Measurements from ENCODE around the gene WDSUB1.

Gene WDSUB1

DNA sequence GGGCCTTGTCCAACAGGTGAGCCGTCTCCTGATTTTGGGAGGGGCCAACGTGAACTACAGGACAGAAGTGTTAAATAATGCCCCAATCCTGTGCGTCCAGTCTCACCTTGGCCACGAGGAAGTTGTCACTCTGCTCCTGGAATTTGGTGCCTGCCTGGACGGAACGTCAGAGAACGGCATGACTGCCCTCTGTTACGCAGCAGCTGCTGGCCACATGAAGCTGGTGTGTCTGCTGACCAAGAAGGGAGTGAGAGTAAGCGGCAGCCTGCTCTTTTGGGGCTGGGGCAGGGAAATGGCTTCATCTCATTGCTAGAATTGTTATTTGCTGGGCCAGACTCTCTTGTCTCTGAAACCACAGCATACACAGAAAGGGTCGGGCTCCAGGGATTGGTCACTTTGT, 92.3 kb downstream of the WDSUB1 start:
- DNase-seq, result no peak

DNA sequence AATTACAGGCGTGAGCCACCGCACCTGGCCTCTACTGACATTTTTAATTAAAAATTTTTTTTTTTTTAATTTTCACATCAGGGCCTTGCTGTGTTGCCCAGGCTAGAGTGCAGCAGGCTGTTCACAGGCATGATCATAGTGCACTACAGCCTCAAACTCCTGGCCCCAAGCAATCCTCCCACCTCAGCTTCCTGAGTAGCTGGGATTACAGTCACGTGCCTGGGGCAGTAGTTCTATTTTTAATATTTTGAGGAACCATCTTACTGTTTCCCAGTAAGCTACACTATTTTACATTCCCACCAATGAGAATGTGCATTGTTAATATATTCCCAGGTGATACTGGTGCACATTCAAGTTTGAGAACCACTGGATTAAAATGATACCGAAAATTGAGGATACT, 92.7 kb downstream of the WDSUB1 start:
- DNase-seq, result no peak

- DNase-seq, result no peak
These were observed 94.1 kb downstream of the WDSUB1 start for GRCh38 chr2:159192371-159192918.

DNA sequence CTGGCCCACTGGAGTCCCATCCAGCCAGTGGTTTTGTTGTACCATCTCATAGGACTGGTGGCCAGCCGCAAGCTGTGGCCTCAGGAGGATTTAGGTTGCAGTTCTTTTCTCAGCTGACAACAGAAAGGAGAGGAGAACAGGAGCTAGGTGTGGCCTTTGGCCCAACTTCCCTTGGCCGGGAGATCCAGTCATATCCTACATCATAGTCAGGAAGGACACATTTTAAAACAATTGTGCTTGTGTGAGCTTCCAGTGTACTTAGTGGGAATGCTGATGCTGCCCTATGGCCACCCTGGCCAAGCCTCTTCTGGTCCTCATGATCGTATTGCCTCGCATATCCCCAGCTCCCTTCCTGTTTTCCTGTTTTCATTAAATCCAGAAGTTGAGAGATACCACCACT, 98.1 kb downstream of the WDSUB1 start:
- DNase-seq, result no peak

DNA sequence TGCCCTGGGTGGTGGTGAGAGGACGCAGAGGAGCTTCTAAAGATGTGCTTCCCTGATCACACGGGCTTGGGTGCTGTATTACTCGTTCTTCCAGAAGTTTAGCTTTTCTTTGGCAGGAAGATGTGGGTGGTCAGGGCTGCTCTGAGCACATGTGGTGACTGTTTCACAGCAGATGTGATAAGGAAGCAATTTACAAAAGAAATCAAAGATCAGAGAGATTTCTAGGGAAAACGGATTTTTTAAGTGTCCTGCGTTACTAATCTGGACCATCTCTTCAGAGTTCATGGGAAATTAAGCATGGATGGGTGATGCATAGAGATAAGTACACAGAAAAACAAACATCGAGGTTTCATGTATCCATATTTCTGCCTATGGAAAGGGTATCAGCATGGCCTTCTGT, 99.4 kb downstream of the WDSUB1 start:
- no peak for DNase-seq

DNA sequence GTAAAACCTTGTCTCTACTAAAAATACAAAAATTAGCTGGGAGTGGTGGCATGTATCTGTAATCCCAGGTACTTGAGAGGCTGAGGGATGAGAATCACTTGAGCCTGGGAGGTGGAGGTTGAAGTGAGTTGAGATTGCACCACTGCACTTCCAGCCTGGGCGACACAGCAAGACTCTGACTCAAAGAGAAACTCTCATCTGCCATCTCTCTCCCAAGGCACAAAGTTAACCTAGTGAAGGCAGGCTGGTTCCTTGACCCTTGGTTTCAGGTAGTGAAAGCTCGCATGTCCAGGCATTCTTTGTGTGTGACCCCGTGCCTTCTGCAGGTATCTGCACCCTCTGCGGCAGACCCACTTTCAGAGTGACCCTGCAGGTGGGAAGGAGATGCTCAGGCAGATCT, 100.0 kb downstream of the WDSUB1 start:
- no peak for DNase-seq
